Ascending aorta (tissue), 2 donors: ENCODE measurements around the gene CASP9. TPM values are rescaled to one million over a fixed set of nuclear protein-coding genes. Genes with fewer than 3 reads are reported as not detected.

Experiments
- DNase-seq, 2 donors: peaks; one replicate each; pipeline ENCODE4 v3.0.0-alpha.2; 2019; ENCODE audit warnings: low spot score in 2 of 2
- H3K27ac ChIP-seq, 2 donors: fragments of 200-600 bp; sonication (generic); one replicate each; pipeline ENCODE4 v1.5.1; 2016 to 2017; ENCODE audit warnings: mild to moderate bottlenecking in 1 of 2
- H3K27me3 ChIP-seq: fragments of 200-600 bp; sonication (generic); one replicate; pipeline ENCODE4 v1.5.1; 2017
- H3K36me3 ChIP-seq, 2 donors: fragments of 200-600 bp; sonication (generic); one replicate each; pipeline ENCODE4 v1.5.1; 2016
- H3K4me1 ChIP-seq, 2 donors: fragments of 200-600 bp; sonication (generic); one replicate each; pipeline ENCODE4 v1.5.1; 2016 to 2017; ENCODE audit warnings: mild to moderate bottlenecking in 1 of 2
- H3K4me3 ChIP-seq, 2 donors: fragments of 200-600 bp; sonication (generic); one replicate each; pipeline ENCODE4 v1.5.1; 2016 to 2017; ENCODE audit warnings: mild to moderate bottlenecking in 1 of 2
- H3K9me3 ChIP-seq, 2 donors: fragments of 200-600 bp; sonication (generic); one replicate each; pipeline ENCODE4 v1.5.1; 2016
- CTCF ChIP-seq, 3 experiments: fragments of 200-600 bp in 2 of 3; fragments of 450-650 bp in 1 of 3; sonication (generic) in 2 of 3; IDR thresholded peaks; one replicate each; pipeline ENCODE4 v1.5.1; 2016 to 2019; ENCODE audit warnings: antibody characterized with exemption in 3 of 3, mild to moderate bottlenecking in 1 of 3, moderate library complexity in 1 of 3
- intact Hi-C: fragments of 100-400 bp; cut with DNase I; formaldehyde crosslinking; loops from one replicate; pipeline ENCODE4 v1.15.1; 2023
- total RNA-seq: library from RNA; depleted of rRNA; stranded (reverse); fragments of >200 nt; gene quantifications from one replicate; pipeline ENCODE4 v1.1.0, GENCODE V29; 2016

CASP9 gene
- total RNA-seq, 1 donor from 2014 or later = 15.5 TPM

GRCh38 chr1:15538771-15539170, 14.8 kb upstream of the CASP9 start:
- Histone ChIP-seq H3K27ac (no peak overlapping the region), H3K4me3 (no peak overlapping the region), H3K27me3 (no peaks in the 10 kb centered on the region), H3K36me3 (peaks cover 78 to 88% of the 10 kb centered on the region in 2 donors), H3K4me1 (no peaks in the 10 kb centered on the region), H3K9me3 (no peaks in the 10 kb centered on the region)
- TF ChIP-seq CTCF (IDR thresholded peaks at IDR 0.05) = no peak
- intact Hi-C loops = no loop called here
- no peak for DNase-seq

GRCh38 chr1:15531682-15532081, 7.7 kb upstream of the CASP9 start:
- no peaks in the 10 kb centered on the region for H3K27me3 ChIP-seq
- no peak for TF ChIP-seq CTCF (IDR thresholded peaks at IDR 0.05)
- H3K4me1 ChIP-seq = peaks cover 7 to 10% of the 10 kb centered on the region in 2 donors
- no peak overlapping the region for H3K4me3 ChIP-seq
- H3K27ac ChIP-seq = no peak overlapping the region
- intact Hi-C loops = no loop called here
- no peak for DNase-seq
- no peaks in the 10 kb centered on the region for H3K9me3 ChIP-seq
- peaks cover 21 to 29% of the 10 kb centered on the region in 2 donors for H3K36me3 ChIP-seq

- no peak for TF ChIP-seq CTCF (IDR thresholded peaks at IDR 0.05)
- Histone ChIP-seq H3K4me3 (no peak overlapping the region), H3K36me3 (peaks cover 15 to 23% of the 10 kb centered on the region in 2 donors), H3K9me3 (no peaks in the 10 kb centered on the region), H3K4me1 (peaks cover 7 to 12% of the 10 kb centered on the region in 2 donors), H3K27ac (no peak overlapping the region), H3K27me3 (no peaks in the 10 kb centered on the region)
- DNase-seq = peak in 1 of 2 donors; percentile 31
- intact Hi-C loops = no loop called here
Measured at GRCh38 chr1:15531003-15531402, 7.0 kb upstream of the CASP9 start.

GRCh38 chr1:15526490-15527339, 2.7 kb upstream of the CASP9 start, which contains the start of gene DNAJC16:
DNAJC16 (plus strand) TSS chr1:15526848; CDS start chr1:15529106, 2,258 bp downstream.
- no peaks in the 10 kb centered on the region for H3K27me3 ChIP-seq
- DNase-seq = peak; percentile 98 to 100
- H3K4me1 ChIP-seq = peaks cover 7 to 25% of the 10 kb centered on the region in 2 donors
- H3K27ac ChIP-seq = peak within 1 kb of the TSS; percentile 93 to 94
- H3K36me3 ChIP-seq = peaks cover 0 to 4% of the 10 kb centered on the region in 2 donors
- TF ChIP-seq CTCF (IDR thresholded peaks at IDR 0.05) = peak in 2 of 3 experiments; percentile 19 to 29
- intact Hi-C loops = loop anchor here (5.0 kb wide), 2 partner anchors 91 to 1436 kb away; partner anchors contain the start of gene DDI2
- H3K9me3 ChIP-seq = no peaks in the 10 kb centered on the region
- H3K4me3 ChIP-seq = peak within 1 kb of the TSS; percentile 94 to 98

GRCh38 chr1:15526021-15526489, 2.0 kb upstream of the CASP9 start:
- peak in 1 of 2 donors; percentile 65 for DNase-seq

More at GRCh38 chr1:15526021-15526489, 2.0 kb upstream of the CASP9 start:
- H3K27ac ChIP-seq = peak overlapping the region; percentile 93 to 94
- no peaks in the 10 kb centered on the region for H3K9me3 ChIP-seq
- no peaks in the 10 kb centered on the region for H3K27me3 ChIP-seq
- no peak for TF ChIP-seq CTCF (IDR thresholded peaks at IDR 0.05)
- intact Hi-C loops = loop anchor here (5.0 kb wide), 2 partner anchors 91 to 1436 kb away; partner anchors contain the start of gene DDI2
- peak overlapping the region; percentile 69 to 71 for H3K4me3 ChIP-seq
- peaks cover 0 to 4% of the 10 kb centered on the region in 2 donors for H3K36me3 ChIP-seq
- peaks cover 7 to 25% of the 10 kb centered on the region in 2 donors for H3K4me1 ChIP-seq
